GM19328 (cell line): ENCODE results near the gene LARGE1.

ENCODE experiments used
- ATAC-seq: cut with Tn5 transposase; IDR thresholded peaks from one replicate; pipeline ENCODE4 v1.9.1; 2021; ENCODE audit warnings: mild to moderate bottlenecking, moderate library complexity; ENCODE audit not compliant: unreplicated experiment

Gene LARGE1

DNA sequence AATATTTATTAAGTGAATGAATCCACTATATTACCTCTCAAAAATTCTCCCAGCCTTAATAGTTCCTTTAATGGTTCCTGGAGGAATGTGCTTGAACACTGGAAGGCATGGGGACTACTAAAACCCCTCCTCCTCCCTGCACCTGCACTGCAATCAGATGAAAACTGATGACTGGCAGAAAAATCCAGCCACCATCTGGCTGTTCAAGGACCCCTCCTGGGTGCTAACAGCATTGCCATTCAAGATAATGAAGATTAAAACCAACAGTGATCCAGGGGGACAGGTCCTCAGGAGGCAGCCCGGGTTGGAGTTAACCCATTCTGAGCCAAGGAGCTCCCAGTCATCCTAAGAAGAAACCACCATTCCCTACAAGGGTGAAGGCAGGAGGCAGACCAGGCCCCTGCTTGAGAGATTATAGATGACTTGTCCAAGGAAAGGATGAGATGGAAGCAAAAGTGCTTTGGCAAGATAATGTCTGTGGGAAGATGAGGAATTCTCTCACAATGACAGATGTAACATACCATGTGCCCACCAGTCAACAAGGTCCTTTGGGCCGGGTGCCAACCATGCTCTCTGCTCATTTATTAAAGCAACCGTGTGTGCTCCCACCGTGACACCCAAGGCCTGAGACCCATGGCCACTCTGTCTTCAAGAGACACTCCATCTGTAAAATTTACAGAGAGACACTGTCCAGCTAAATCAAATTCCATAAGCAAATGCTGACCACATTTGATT, 90.6 kb downstream of the LARGE1 start:
- ATAC-seq = no peak

DNA sequence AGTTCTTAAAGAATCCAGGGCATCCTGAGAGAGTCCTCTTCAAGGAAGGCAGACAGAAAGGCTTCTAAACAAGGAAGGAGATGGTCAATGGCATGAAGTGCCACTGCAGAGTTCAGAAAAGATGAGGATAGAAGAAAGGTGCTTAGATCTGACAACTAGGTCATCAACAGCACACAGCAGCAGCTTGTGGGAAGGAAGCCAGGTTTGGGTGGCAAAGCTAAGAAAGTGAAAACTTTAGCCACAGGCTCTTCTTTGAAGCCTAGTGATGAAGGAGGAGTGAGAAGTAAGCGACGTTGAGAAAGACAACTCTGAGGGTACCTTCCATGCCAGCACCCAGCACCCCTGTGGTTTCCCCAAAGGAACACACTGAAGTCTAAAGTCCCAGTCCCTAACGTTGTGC, 92.0 kb downstream of the LARGE1 start:
- no peak for ATAC-seq

DNA sequence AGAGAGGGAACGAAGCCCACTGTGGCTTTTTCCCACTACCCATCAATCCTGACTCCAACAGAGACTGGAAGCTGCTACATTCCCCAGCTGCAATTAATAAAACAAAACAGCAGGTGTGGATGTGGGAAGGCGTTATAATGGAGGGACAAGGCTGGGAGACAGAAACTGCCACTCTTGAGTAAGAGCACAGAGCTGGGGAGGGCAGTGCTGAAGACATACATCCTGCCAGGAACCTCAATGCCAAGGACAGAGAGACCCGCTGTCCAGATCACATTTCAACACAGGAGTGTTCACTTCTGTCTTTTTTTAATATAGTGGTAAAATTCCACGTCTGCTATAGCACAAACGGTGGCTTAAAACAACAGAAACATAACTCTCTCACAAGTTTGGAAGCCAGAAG, 94.5 kb downstream of the LARGE1 start:
- no peak for ATAC-seq

DNA sequence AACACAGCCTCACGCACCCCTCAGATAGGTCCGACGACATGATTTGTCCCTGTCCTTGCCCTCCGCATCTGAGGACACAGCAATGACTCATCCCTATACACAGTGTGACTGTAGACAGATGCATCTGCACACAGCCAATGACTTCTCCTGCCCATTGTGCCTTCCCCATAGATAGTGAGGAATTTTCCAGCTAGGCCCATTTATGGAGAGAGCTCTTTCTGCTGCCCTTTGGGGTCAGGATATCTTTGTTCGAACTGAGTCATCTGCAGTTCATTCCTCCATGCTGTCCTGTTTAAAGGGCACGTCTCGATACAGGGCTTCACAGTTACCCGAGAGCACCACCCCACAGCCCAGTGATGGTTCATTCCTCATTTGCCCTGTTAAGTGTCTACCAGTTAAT, 96.7 kb downstream of the LARGE1 start:
- no peak for ATAC-seq

DNA sequence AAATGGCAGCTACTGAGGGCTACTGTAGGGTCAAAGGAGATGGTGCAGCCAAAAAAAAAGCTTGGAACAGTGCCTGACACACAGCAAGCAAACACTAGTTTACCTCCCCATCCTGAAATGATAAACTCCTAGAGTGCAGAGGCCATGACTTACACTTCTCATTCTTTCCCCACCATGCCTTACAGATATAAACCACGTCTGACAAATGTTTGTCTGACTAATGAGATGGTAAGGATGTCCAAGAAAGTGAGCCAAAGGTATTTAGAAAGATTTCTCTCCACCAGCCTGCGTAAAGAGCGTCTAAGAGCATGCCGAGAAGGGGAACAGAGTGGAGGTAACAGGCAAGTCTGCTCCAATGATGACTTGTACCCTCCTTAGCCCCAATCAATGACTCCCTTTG, 99.0 kb downstream of the LARGE1 start:
- ATAC-seq = no peak

DNA sequence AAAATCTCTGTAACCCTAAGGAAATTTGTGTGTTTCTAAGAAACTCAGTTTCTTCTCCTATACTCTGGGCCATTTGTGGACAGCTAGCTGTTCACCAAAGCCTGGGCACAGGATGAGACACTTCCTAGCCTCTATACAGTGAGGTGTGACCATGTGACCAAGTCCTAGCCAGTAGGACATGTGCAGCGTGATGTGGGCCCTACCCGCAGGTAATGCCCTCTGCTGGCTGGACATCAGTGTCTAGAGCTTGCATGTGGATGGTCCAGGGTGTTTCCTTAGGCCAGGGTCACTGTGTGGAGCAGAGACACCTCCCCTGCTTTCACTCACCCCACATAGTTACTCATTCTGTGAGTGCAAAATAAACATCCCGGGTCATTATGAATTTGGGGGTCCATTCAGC, 100.5 kb downstream of the LARGE1 start:
- ATAC-seq = no peak

DNA sequence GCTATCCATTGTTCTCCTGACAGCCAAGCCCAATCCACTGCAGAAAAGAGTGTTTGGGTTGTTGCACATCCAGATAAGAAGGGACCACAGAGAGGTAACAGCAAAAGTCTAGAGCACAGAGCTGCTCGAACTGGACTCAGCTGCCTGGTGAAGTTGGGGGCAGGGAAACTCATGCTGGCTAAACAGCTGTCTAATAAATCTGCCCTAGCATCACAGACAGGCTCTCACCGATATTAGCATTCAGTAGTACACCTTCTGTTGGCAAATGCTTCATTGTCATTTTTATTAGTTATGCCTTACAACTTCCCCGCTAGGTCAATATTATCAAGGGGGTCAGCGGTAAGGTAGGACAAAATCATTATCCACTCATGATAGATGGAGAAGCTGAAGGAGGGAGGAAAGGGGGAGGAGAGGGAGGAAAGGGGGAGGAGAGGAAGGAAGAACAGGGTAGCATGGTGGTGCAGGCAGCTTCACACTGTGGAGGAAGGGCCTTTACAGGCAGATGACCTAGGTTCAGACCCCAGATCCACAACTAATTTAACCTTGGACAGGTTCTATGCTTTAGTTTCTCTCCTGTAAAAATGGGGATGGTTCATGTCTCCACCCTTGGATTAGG, 102.7 kb downstream of the LARGE1 start:
- no peak for ATAC-seq

DNA sequence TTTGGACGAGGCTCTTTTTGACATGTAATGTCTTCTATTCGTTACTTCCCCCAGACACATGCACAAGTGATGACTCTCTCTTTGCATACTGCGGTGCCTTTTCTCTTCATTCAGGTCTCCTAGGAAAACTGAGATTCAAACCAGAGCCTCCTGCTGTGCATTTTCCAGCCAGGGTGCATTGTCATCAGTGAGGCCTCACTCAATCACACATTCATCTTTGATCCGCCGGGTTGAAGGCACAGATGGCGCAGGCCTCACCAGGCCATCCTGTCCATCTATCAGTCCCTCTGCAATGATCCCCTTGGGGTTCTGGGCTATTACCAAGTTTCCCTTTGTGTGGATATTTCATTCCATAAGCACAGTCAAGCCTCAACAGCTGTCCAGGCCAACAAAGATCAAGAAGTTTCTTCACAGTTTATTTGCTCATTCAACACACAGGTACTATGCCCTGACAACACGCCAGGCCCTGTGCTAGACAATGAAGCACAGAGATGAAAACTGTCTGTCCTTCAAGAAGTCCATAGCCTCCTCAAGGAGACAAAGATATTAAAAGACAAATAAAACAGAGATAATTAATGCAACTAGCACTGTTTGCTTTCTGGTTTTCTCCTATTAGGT, 107.8 kb downstream of the LARGE1 start:
- no peak for ATAC-seq

DNA sequence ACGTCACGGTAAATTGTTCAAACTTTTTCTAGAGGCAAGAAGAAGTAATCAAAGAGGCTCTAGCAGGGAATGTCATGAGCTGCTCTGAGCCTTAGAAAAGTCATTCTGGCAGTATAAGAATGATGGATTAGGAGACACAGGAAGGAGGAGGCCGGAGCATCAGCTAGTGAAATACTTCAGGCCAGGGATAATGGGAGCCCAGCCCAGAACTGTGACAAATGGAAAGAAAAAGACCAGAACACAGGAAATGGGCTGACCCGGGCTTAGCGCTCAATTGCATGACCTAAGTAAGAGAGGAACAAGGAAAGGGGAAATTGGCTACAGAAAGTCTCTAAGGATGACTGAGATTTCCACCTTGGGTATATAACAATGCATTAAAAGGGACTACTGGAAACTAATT, 108.6 kb downstream of the LARGE1 start:
- no peak for ATAC-seq

DNA sequence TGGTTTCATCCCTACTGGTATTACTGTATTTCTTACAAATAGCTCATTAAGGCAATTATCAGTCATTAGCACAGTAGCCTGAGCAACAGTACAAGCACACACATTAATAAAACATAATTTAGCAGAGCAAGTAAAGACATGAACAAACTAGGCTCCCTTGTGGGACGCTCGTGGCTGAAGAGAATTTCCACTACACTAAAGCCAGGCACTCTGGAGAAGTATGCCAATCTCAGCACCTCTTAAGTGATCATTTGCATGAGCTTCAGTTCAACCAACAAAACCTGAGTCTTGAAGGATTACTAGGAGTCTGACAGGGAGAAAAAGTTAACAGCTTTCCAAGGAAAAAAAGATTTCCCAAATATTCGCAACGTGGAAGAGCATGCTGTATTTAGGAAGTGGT, 109.1 kb downstream of the LARGE1 start:
- no peak for ATAC-seq

DNA sequence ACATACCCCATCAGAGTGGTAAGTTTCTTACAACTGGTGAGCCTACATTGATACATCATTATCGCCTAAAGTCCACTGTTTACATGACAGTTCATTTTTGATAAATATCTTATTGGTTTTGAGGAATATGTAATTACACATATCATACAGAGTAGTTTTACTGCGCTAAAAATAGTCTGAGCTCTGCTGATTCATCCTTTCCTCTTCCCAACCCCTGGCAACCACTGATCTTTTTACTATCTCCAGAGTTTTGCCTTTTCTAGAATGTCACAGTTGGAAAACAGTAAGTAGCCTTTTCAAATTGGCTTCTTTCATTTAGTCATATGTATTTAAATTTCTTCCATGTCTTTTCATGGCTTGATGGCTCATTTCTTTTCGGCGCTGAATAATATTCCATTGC, 112.8 kb downstream of the LARGE1 start:
- no peak for ATAC-seq

DNA sequence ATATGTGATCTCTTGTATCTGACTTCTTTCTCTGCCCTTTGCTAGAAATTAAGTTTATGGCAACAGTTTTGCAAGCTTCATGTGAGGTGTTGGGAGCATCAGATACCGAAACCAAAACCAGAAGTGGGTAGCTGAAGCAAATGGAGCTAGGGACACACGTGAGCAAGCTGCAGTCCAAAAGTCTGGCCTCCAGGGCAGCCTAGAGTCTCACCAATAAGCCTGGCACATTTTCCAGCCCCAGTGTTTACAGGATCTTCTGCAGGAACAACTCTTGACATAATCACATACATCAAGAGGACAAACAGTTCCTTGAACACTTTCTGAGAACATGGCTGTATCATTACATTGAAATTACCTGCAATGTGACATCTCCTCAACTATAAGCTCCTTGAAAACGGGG, 114.1 kb downstream of the LARGE1 start:
- no peak for ATAC-seq

DNA sequence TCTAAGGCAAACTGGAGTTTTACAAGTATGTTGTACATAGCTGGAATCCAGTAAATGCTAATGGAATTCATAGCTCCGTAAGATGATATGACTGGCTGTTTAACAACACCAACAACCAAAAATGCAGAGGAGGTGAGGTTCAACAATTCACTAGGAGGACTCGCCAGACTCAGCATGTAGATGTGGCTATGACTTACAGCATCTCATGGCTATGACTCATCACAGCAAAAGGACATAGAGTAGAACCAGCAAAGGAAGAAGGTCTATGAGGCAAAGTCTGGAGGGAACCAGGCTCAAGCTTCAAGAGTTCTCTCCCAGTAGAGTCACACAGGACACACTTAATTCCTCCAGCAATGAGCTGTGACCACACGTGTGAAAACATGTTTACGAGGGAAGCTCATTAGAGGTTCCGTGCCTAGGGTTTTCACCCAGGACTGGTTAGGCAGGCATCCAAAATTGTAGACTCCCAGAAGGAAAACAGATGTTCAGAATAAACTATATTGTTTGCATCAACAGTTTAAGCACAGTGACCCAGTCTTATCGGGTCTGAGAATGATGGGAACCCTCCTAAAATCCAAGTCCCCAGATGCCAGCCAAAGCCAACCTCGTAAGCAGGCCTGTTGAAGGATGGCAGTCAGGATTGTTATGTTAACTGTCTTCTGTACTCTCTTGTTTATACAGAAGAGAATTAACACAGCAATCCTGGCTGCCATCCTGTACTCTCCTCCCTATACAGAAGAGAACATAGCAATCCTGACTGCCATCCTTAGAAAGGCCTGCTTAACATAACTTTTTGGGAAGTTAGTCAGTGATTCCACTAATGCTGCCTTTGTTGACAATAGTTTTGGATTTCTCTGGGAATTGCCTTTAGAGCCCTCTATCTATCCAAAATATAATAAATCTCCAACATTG, 116.6 kb downstream of the LARGE1 start:
- no peak for ATAC-seq

DNA sequence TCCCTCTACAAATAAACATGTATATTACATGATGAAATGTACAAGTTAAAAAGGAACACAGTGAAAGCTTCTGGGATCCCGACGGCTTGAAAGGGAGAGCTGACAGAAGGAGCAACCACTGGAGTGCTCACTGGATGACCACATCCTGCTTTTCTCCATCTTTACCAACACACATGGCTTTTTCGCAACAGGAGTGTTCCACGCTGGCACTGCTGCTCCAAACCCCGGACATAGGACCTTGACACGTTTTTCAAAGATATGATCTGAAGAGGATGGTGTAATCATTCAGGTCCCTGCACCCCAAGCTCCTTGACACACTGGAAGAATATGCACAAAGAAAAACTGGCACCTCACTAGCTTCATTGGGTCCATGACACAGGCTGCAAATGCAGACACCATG, 121.9 kb downstream of the LARGE1 start:
- ATAC-seq = no peak

DNA sequence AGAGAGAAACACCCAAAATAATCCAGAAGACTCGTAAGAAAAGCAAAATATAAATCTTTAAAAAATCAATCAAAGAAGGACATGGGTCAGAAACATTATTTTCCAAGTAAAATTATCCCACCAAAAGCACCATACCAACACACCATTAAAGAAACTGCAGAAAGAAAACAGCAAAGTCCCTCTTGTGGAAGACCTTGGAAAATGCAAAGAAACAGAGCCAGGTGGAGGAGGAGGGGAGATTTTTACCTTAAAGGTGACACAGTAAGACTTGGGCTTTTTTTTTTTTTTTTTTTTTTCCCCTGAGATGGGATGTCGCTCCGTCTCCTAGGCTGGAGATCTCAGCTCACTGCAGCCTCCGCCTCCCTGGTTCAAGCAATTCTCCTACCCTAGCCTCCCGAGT, 123.8 kb downstream of the LARGE1 start:
- no peak for ATAC-seq

DNA sequence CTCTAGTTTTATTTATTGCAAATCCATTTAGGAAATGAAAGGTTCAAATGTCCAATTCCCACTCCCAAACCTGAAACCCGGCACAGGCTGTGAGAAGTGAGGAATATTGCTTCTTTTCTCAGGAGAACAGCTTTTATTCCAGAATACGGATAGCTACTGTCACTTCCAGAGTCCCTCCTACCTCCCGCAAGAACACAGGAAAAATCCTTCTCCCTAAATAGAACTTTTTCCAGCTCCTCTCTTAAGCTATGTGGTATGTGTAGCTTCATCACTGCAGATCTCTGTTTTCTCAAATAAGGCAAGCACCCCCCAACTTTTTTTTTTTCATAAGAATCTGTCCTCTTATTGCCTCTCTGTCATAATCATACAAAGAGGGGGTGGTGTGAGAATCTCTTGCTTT, 126.8 kb downstream of the LARGE1 start:
- ATAC-seq = no peak

DNA sequence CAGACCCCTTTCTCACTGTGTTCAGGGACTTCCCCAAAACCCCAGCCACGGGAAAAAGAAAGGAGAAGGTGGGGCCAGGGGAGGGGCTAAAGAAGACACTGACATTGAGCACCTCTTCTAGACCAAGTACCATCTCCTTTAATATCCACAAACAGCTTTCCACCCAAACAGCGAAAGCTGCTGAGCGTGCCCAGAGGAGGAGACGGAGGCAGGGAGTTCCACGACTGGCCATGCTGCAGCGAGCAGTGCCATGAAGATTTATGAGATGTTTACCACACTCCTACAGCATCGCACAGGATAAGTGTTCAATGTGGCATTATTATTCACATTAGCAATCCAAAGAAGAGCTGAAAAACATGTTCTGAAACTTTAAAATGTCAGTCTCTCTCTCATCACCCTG, 127.4 kb downstream of the LARGE1 start:
- ATAC-seq = no peak

DNA sequence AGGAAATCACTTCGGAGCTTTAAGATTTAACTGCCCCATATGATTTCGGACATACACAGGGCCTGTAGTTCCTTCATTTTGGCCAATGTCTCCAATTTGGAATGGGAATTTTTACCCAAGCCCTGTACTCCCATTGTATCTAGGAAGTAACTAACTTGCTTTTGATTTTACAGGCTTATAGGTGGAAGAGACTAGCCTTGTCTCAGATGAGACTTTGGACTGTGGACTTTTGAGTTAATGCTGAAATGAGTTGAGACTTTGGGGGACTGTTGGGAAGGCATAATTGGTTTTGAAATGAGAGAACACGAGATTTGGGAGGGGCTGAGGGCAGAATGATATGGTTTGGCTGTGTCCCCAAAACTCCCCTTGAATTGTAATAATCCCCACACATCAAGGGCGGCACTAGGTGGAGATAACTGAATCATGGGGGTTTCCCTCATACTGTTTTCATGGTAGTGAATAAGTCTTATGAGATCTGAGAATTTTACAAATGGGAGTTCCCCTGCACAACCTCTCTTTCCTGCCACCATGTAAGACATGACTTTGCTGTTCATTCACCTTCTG, 130.5 kb downstream of the LARGE1 start:
- no peak for ATAC-seq

DNA sequence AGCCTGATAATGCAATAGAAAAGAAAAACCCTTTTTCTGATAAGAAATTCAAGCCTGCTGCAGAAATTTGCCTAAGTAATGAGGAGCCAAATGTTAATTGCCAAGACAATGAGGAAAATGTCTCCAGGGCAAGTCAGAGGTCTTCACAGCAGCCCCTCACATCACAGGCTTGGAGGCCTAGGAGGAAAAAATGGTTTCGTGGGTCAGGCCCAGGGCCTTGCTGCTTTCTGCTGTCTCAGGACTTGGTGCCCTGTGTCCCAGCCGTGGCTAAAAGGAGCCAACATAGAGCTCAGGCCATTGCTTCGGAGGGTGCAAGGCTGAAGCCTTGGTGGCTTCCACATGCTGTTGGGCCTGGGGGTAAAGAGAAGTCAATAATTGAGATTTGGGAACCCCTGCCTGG, 131.3 kb downstream of the LARGE1 start:
- ATAC-seq = no peak

DNA sequence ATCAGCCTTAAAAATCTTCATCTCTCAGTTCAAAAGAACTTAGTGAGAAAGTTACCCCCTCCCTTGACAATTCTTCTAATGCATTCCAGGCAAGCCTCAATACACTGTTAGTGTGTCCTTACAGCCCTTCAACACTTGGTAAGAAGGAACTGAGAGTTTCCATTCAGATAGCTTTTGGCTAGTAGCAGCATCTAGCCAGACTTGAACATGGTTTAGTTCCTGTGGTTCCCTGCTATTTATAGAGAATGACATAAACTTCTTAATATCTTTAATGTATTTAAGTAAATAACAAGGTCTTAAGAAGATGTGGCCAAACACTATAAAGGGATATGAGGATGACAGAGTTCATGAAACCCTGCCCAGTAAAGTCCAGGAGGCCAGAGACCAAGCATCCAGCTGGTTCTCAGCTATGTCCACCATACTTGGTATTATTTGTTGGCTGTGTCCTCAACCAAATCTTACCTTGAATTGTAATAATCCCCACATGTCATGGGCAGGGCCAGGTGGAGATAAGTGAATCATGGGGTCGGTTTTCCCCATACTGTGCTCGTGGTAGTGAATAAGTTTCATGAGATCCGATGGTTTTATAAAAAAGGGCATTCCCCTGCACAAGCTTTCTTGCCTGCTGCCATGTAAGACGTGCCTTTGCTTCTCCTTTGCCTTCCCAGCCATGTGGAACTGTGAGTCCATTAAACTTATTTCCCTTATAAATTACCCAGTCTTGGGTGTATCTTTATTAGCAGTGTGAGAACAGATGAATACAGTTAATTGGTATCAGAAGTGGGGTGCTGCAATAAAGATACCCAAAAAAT, 132.4 kb downstream of the LARGE1 start:
- ATAC-seq = no peak
